A673 (cell line): ENCODE measurements around the gene KRT15. TPM values are rescaled to one million over a fixed set of nuclear protein-coding genes. Genes with fewer than 3 reads are reported as not detected.

Source experiments
- BruUV-seq: library from RNA; stranded (reverse); fragments of 400-500 nt; replicated peaks from 2 replicates; lab custom pipeline; 2021; lab: Mats Ljungman, UMichigan
- CTCF ChIA-PET: fragments of 300-600 bp; sonication (Branson Sonifier 250); formaldehyde crosslinking; loops from one replicate; lab custom pipeline; 2022; ENCODE audit warnings: antibody characterized with exemption; lab: Charles Lee
- POLR2A ChIA-PET: fragments of 300-600 bp; sonication (Branson Sonifier 250); formaldehyde crosslinking; loops from one replicate; lab custom pipeline; 2022; ENCODE audit warnings: antibody characterized with exemption; ENCODE audit not compliant: low non-redundant PET; lab: Charles Lee
- DNase-seq: peaks from one replicate; pipeline ENCODE4 v3.0.0-alpha.2; 2015; ENCODE audit warnings: low spot score
- H3K27ac ChIP-seq: fragments of 200-600 bp; sonication (generic); 2 replicates; pipeline ENCODE4 v1.5.1; 2016; ENCODE audit warnings: mixed run types, low read depth, mild to moderate bottlenecking, mixed read lengths, antibody characterized with exemption, low read length; ENCODE audit not compliant: poor library complexity, severe bottlenecking
- H3K27me3 ChIP-seq: fragments of 200-600 bp; sonication (generic); replicated peaks from 2 replicates; pipeline ENCODE4 v1.6.1; 2017; ENCODE audit warnings: mixed run types, low read depth, mild to moderate bottlenecking, mixed read lengths, antibody characterized with exemption, low read length; ENCODE audit not compliant: insufficient read depth, poor library complexity
- H3K36me3 ChIP-seq: fragments of 200-600 bp; sonication (generic); 2 replicates; pipeline ENCODE4 v1.6.1; 2016; ENCODE audit warnings: mixed run types, mild to moderate bottlenecking, mixed read lengths, antibody characterized with exemption, low read length; ENCODE audit not compliant: insufficient read depth, poor library complexity, severe bottlenecking
- H3K4me1 ChIP-seq: fragments of 200-600 bp; sonication (generic); 2 replicates; pipeline ENCODE4 v1.6.1; 2017; ENCODE audit warnings: mixed run types, mild to moderate bottlenecking, mixed read lengths, antibody characterized with exemption, low read length; ENCODE audit not compliant: insufficient read depth, poor library complexity, severe bottlenecking
- H3K4me3 ChIP-seq: fragments of 200-600 bp; sonication (generic); 2 replicates; pipeline ENCODE4 v1.5.1; 2016; ENCODE audit warnings: low read depth, mixed run types, mild to moderate bottlenecking, mixed read lengths, low read length; ENCODE audit not compliant: poor library complexity, severe bottlenecking
- H3K9me3 ChIP-seq: fragments of 200-600 bp; sonication (generic); 2 replicates; pipeline ENCODE4 v1.6.1; 2016; ENCODE audit warnings: mixed run types, low read depth, mild to moderate bottlenecking, mixed read lengths, antibody characterized with exemption, low read length; ENCODE audit not compliant: poor library complexity, severe bottlenecking
- CTCF ChIP-seq: fragments of 300-800, 200-600 bp; sonication (generic); conservative IDR thresholded peaks from 2 replicates; pipeline ENCODE4 v1.5.1; 2017; ENCODE audit warnings: low read depth, mild to moderate bottlenecking, antibody characterized with exemption, low read length, moderate library complexity, mixed read lengths
- EZH2 ChIP-seq: fragments of 200-600 bp; sonication (generic); IDR thresholded peaks from 2 replicates; pipeline ENCODE4 v1.6.1; 2017; ENCODE audit warnings: borderline replicate concordance, low read depth, mild to moderate bottlenecking, mixed read lengths, antibody characterized with exemption, low read length; ENCODE audit not compliant: poor library complexity, severe bottlenecking
- intact Hi-C: fragments of 100-400 bp; cut with micrococcal nuclease; formaldehyde crosslinking; loops from one replicate; pipeline ENCODE4 v1.10.0; 2022; ENCODE audit not compliant: unreplicated experiment
- total RNA-seq: library from RNA; stranded (reverse); gene quantifications from 2 replicates; pipeline ENCODE4 v1.2.3, GENCODE V29; 2021

KRT15 gene
- total RNA-seq, 1 experiment from 2014 or later, result not detected

- intact Hi-C loops, result no loop called here
- H3K9me3 ChIP-seq, result no peaks in the 10 kb centered on the region
- BruUV-seq, result no TSS peak
- POLR2A ChIA-PET, result no interaction called here
- no peaks in the 10 kb centered on the region for H3K4me1 ChIP-seq
- CTCF ChIA-PET, result no interaction called here
- H3K4me3 ChIP-seq, result no peak overlapping the region
- no peaks in the 10 kb centered on the region for H3K27me3 ChIP-seq
- TF ChIP-seq EZH2 (no peak), CTCF (no peak)
- no peak overlapping the region for H3K27ac ChIP-seq
- DNase-seq, result no peak
- no peaks in the 10 kb centered on the region for H3K36me3 ChIP-seq
Observed at GRCh38 chr17:41556306-41556705, 37.6 kb upstream of the KRT15 start.

DNA sequence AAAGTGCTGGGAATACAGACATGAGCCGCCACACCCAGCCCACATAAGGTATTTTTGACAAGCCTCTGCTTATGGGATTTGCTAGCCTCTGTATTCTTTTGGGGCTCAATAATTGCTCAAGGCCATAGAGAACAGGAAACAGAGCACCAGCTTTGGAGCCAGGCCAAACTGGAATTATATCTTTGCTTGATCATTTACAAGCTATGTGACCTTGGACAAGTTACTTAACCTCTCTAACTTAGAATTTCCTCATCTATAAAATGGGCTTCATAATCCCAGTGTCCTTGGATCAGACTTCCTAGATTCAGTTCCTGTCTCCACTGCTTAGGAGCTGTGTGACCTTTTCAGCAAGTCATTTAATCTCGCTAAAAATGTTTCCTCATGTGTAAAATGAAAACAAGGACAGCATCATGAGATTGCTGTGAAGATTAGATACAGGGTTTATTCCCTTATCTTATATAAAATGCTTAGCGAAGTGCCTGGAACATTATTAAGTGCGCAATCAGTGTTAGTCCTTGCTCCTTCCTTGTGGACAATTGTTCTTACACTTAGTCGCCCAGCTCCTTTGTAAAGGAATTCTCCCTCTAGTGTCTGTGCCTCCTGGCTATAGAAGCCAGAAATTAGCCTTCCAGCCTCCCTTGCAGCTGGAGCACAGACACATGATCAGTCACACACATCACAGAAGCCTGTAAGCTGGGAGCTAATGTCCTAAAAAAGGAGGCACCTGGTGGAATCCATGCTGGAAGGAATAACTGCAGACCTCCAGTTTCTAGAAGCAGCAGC lies 36.6 kb upstream of the KRT15 start:
- intact Hi-C loops, result no loop called here

GRCh38 chr17:41553987-41554680 lies 35.4 kb upstream of the KRT15 start:
- H3K27ac ChIP-seq, result no peak overlapping the region
- ChIA-PET CTCF (no interaction called here), POLR2A (no interaction called here)
- no peak for DNase-seq
- no TSS peak for BruUV-seq
- TF ChIP-seq CTCF, result no peak
- no peak for TF ChIP-seq EZH2
- no peaks in the 10 kb centered on the region for H3K27me3 ChIP-seq
- H3K36me3 ChIP-seq, result no peaks in the 10 kb centered on the region
- H3K4me3 ChIP-seq, result no peak overlapping the region
- H3K9me3 ChIP-seq, result no peaks in the 10 kb centered on the region
- no peaks in the 10 kb centered on the region for H3K4me1 ChIP-seq
- intact Hi-C loops, result no loop called here

More for the DNA sequence above, 36.6 kb upstream of the KRT15 start:
- Histone ChIP-seq H3K4me1 (no peaks in the 10 kb centered on the region), H3K36me3 (no peaks in the 10 kb centered on the region), H3K4me3 (no peak overlapping the region), H3K9me3 (no peaks in the 10 kb centered on the region), H3K27me3 (no peaks in the 10 kb centered on the region), H3K27ac (no peak overlapping the region)
- no peak for DNase-seq
- CTCF ChIA-PET, result no interaction called here
- POLR2A ChIA-PET, result no interaction called here
- no TSS peak for BruUV-seq
- TF ChIP-seq EZH2, result no peak
- no peak for TF ChIP-seq CTCF
